HTR-8/SVneo (cell line): ENCODE measurements around the gene OSR1.
"Not testable (repeated sequence)": the region's sequence is repeated elsewhere in the genome, so short reads cannot be mapped to it uniquely, and the experiment has no call there.

Experiments used
- DNase-seq: peaks from one replicate; pipeline ENCODE4 v3.0.0; 2011; ENCODE audit warnings: low spot score, mixed read lengths; ENCODE audit not compliant: insufficient read length
- FAIRE-seq: peaks from 2 replicates; lab custom pipeline; 2011; peaks lifted over from hg19 to GRCh38; lab: Jason Lieb, UNC

OSR1 gene

GRCh38 chr2:19358242-19359020 is at the start of gene OSR1:
TSS of gene OSR1 (minus strand) at chr2:19358623. CDS start at chr2:19353805, 4,818 bp downstream.
- peak; percentile 54 for DNase-seq
- FAIRE-seq = no peak

GRCh38 chr2:19403785-19404184 is 45.4 kb upstream of the OSR1 start:
- FAIRE-seq (no peak), DNase-seq (no peak)

GRCh38 chr2:19392191-19392590 is 33.8 kb upstream of the OSR1 start:
- FAIRE-seq (no peak), DNase-seq (no peak)

GRCh38 chr2:19389469-19389868 is 31.0 kb upstream of the OSR1 start:
- not testable (repeated sequence) for FAIRE-seq, DNase-seq

- no peak for FAIRE-seq
- no peak for DNase-seq
These were observed 22.1 kb upstream of the OSR1 start for GRCh38 chr2:19380532-19380931.

- FAIRE-seq = no peak
These were observed 20.5 kb upstream of the OSR1 start for GRCh38 chr2:19378939-19379338.

GRCh38 chr2:19377717-19378116 is 19.3 kb upstream of the OSR1 start:
- DNase-seq (no peak), FAIRE-seq (no peak)

More at GRCh38 chr2:19378939-19379338, 20.5 kb upstream of the OSR1 start:
- DNase-seq = no peak

GRCh38 chr2:19373352-19373751 is 14.9 kb upstream of the OSR1 start:
- FAIRE-seq = no peak

GRCh38 chr2:19371996-19372582 is 13.7 kb upstream of the OSR1 start:
- DNase-seq (no peak), FAIRE-seq (no peak)

More at GRCh38 chr2:19373352-19373751, 14.9 kb upstream of the OSR1 start:
- no peak for DNase-seq

GRCh38 chr2:19369341-19369955 is 11.0 kb upstream of the OSR1 start:
- DNase-seq (no peak), FAIRE-seq (no peak)

GRCh38 chr2:19368760-19369159 is 10.3 kb upstream of the OSR1 start:
- no peak for FAIRE-seq
- DNase-seq = no peak

GRCh38 chr2:19367326-19367725 is 8.9 kb upstream of the OSR1 start:
- no peak for DNase-seq
- FAIRE-seq = no peak

GRCh38 chr2:19365126-19365525 is 6.7 kb upstream of the OSR1 start:
- DNase-seq = no peak

GRCh38 chr2:19364014-19364413 is 5.6 kb upstream of the OSR1 start:
- no peak for FAIRE-seq

More at GRCh38 chr2:19365126-19365525, 6.7 kb upstream of the OSR1 start:
- no peak for FAIRE-seq

GRCh38 chr2:19363474-19363778 is 5.0 kb upstream of the OSR1 start:
- FAIRE-seq (no peak), DNase-seq (no peak)

More at GRCh38 chr2:19364014-19364413, 5.6 kb upstream of the OSR1 start:
- DNase-seq = no peak

GRCh38 chr2:19362755-19363473 is 4.5 kb upstream of the OSR1 start:
- no peak for FAIRE-seq
- DNase-seq = peak; percentile 90

GRCh38 chr2:19362094-19362754 is 3.8 kb upstream of the OSR1 start:
- no peak for DNase-seq
- peak; percentile 9 for FAIRE-seq

- DNase-seq = no peak
These were observed 3.0 kb upstream of the OSR1 start for GRCh38 chr2:19361325-19361990.

GRCh38 chr2:19360966-19361321 is 2.5 kb upstream of the OSR1 start:
- DNase-seq (no peak), FAIRE-seq (no peak)

More at GRCh38 chr2:19361325-19361990, 3.0 kb upstream of the OSR1 start:
- FAIRE-seq = no peak
